ENCODE data around the gene DNASE1L3. TPM values are rescaled to one million over a fixed set of nuclear protein-coding genes. Genes with fewer than 3 reads are reported as not detected.
A peak's percentile ranks its signal among the peaks of the same experiment; 100 is the strongest.

DNASE1L3 gene
- total and polyA plus RNA-seq, 2 of the 8 experiments (the other 6 are each of a cell fraction or from before 2014, with no cell fraction given): not detected

DNA sequence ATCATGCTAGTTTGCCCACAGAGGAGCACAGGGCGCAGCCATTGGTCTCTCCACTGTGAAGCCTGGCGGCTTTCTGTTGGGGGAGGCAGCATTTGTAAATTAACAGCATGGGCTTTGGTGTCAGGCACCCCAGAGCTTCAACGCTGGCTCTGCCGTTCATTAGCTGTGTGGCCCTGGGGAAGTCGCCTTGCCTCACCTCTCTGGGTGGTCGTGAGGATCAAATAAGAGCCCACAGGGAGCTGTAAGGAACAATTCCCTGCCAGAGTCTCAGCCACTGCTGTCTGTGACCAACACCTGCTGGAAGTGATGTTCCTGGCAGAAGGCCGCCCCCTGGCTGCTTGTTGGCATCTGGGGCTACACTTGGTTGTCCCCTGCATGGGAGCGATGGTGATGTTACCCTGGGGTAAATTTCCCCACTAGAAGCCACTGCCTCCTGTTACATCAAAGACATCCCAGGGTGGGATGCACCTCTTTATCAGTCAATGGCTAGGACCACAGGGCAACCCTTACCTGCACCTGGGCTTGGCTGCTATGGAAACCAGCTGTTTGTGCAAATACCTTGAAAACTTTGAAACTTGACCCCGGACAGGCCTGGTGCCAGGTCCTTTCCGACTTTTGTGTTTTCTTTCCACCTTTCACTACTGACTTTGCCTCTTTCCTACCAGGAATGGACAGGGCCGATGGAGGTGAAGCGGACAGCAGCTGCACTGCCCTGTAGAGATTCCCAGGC, 36.9 kb downstream of the DNASE1L3 start (continued):
- TF ChIP-seq RAD21 (IDR thresholded peaks at IDR 0.05 in 1 of 2, conservative IDR thresholded peaks at IDR 0.05 in 1 of 2; ENCODE audit: low read depth in 2 of 2, low read length in 2 of 2) (peak; percentile 59 to 75), POLR2AphosphoS5 (IDR thresholded peaks at IDR 0.05; ENCODE audit: low read depth, low read length) (no peak; the same call in 1 of the 2 replicates), TCF12 (IDR thresholded peaks at IDR 0.05; ENCODE audit: low read depth, low read length) (peak; percentile 75; the same call in 1 of the 2 replicates), GTF2F1 (IDR thresholded peaks at IDR 0.05; ENCODE audit: borderline replicate concordance, low read depth, low read length) (no peak)

All from H1 (cell line).